Peyer's patch (tissue), 4 donors: Measurements from ENCODE around the gene LRRK1. TPM values are rescaled to one million over a fixed set of nuclear protein-coding genes. Genes with fewer than 3 reads are reported as not detected.

ENCODE experiments used
- DNase-seq, 3 donors: peaks; one replicate each; pipeline ENCODE4 v3.0.0-alpha.2; 2017 to 2019
- H3K27ac ChIP-seq, 4 donors: fragments of 200-600 bp; sonication (generic); one replicate each; pipeline ENCODE4 v1.5.1; 2016 to 2019
- H3K27me3 ChIP-seq, 2 donors: fragments of 200-600 bp; sonication (generic); one replicate each; pipeline ENCODE4 v1.5.1; 2019
- H3K36me3 ChIP-seq, 3 donors: fragments of 200-600 bp; sonication (generic); one replicate each; pipeline ENCODE4 v1.5.1; 2016 to 2019
- H3K4me1 ChIP-seq, 4 donors: fragments of 200-600 bp; sonication (generic); one replicate each; pipeline ENCODE4 v1.5.1; 2016 to 2019
- H3K4me3 ChIP-seq, 4 donors: fragments of 200-600 bp; sonication (generic); 1 replicate in 3 of 4; 2 replicates in 1 of 4; pipeline ENCODE4 v1.5.1; 2016 to 2019; ENCODE audit warnings: mild to moderate bottlenecking in 1 of 4
- H3K9me3 ChIP-seq, 4 donors: fragments of 200-600 bp; sonication (generic); one replicate each; pipeline ENCODE4 v1.5.1; 2016 to 2019; ENCODE audit warnings: mild to moderate bottlenecking in 1 of 4
- CTCF ChIP-seq, 6 experiments: fragments of 450-650 bp in 4 of 6; fragments of 200-600 bp in 2 of 6; sonication (generic) in 1 of 6; IDR thresholded peaks; one replicate each; pipeline ENCODE4 v1.5.1; 2017 to 2019; ENCODE audit warnings: antibody characterized with exemption in 6 of 6, mild to moderate bottlenecking in 3 of 6, moderate library complexity in 1 of 6
- POLR2A ChIP-seq, 2 donors: fragments of 450-650 bp; IDR thresholded peaks; one replicate each; pipeline ENCODE4 v1.5.1; 2017; ENCODE audit warnings: antibody characterized with exemption in 2 of 2, mild to moderate bottlenecking in 2 of 2, moderate library complexity in 2 of 2
- total RNA-seq, 4 donors: library from RNA; depleted of rRNA; stranded (reverse); fragments of >200 nt; gene quantifications; one replicate each; pipeline ENCODE4 v1.1.0, GENCODE V29; 2016

Gene LRRK1
- total RNA-seq, 4 donors from 2014 or later, result 49.2 to 66.0 (median 55.5) TPM

- no peak overlapping the region for H3K27ac ChIP-seq
- no peak for DNase-seq
- no peaks in the 10 kb centered on the region for H3K4me1 ChIP-seq
- H3K36me3 ChIP-seq, result no peaks in the 10 kb centered on the region
- H3K4me3 ChIP-seq, result no peak overlapping the region
- no peaks in the 10 kb centered on the region for H3K27me3 ChIP-seq
- no peaks in the 10 kb centered on the region for H3K9me3 ChIP-seq
- TF ChIP-seq CTCF (IDR thresholded peaks at IDR 0.05) (no peak), POLR2A (IDR thresholded peaks at IDR 0.05) (no peak)
Measured at GRCh38 chr15:101107625-101108460, 188.7 kb downstream of the LRRK1 start.

- TF ChIP-seq POLR2A (IDR thresholded peaks at IDR 0.05), result no peak
- no peak for TF ChIP-seq CTCF (IDR thresholded peaks at IDR 0.05)
- no peaks in the 10 kb centered on the region for H3K4me1 ChIP-seq
- no peaks in the 10 kb centered on the region for H3K36me3 ChIP-seq
- H3K27ac ChIP-seq, result no peak overlapping the region
- H3K27me3 ChIP-seq, result no peaks in the 10 kb centered on the region
- H3K4me3 ChIP-seq, result no peak overlapping the region
- DNase-seq, result no peak
- no peaks in the 10 kb centered on the region for H3K9me3 ChIP-seq
Measured at GRCh38 chr15:101108461-101108775, 189.3 kb downstream of the LRRK1 start.

DNA sequence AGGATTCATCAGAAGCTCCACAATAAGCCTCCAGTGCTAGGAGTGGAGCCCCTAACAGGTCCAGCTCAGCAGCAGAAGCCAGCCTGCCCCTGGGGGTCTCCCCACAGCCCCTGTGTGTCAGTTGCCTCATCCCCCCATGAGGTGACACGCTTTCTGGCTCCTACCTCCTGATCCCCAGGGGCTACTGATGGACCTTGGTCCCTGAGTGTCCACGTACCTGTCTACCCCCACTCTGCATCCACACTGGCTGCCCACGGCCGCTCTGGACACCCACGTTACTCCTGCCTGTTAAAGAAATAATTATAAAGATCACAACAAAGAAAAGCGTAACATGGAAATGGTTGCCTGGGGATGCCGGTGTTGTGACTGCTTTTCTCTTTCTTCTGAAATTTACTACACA lies 189.6 kb downstream of the LRRK1 start:
- H3K4me3 ChIP-seq, result no peak overlapping the region
- no peaks in the 10 kb centered on the region for H3K4me1 ChIP-seq
- H3K9me3 ChIP-seq, result no peaks in the 10 kb centered on the region
- no peaks in the 10 kb centered on the region for H3K36me3 ChIP-seq
- no peaks in the 10 kb centered on the region for H3K27me3 ChIP-seq
- TF ChIP-seq POLR2A (IDR thresholded peaks at IDR 0.05) (no peak), CTCF (IDR thresholded peaks at IDR 0.05) (no peak)
- H3K27ac ChIP-seq, result no peak overlapping the region
- no peak for DNase-seq

- no peaks in the 10 kb centered on the region for H3K36me3 ChIP-seq
- no peak for TF ChIP-seq POLR2A (IDR thresholded peaks at IDR 0.05)
- no peak for TF ChIP-seq CTCF (IDR thresholded peaks at IDR 0.05)
- no peaks in the 10 kb centered on the region for H3K27me3 ChIP-seq
- no peak overlapping the region for H3K4me3 ChIP-seq
- no peaks in the 10 kb centered on the region for H3K4me1 ChIP-seq
- H3K9me3 ChIP-seq, result no peaks in the 10 kb centered on the region
- no peak for DNase-seq
- no peak overlapping the region for H3K27ac ChIP-seq
Measured at GRCh38 chr15:101110681-101111569, 191.8 kb downstream of the LRRK1 start.

DNA sequence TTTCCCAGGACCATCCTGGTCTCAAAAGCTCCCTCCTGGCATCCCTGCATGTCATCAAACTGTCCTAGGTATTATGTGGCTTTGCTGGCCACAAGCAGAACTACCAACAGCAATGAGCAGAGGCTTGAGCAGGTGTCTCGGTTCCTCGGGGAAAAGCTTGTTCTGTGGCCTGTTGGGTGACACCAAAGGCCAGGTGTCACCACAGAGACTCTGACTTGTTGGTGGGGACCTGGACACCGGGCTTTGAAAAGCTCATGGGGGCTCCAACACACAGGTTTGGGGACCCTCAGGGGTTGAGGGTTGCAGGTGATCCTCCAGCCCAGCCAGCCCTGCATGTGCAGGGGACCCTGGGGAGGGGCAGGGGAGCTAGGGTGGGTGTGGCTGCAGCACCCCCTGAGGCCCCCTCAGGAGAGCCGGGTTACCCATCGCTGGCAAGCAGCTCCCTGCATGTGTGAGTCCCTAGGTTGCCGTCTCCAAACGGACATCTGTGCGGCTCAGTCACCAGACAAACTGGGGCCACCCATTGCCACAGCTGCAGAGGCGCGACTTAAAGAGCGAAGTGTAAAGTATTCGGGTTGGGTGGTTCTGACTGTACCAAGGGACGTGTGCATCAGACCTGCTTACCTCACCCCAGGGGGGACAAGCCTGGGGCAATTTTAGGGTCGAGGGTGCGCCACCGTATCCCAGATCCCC lies 192.6 kb downstream of the LRRK1 start:
- TF ChIP-seq CTCF (IDR thresholded peaks at IDR 0.05) (no peak), POLR2A (IDR thresholded peaks at IDR 0.05) (no peak)
- no peak for DNase-seq
- Histone ChIP-seq H3K4me1 (no peaks in the 10 kb centered on the region), H3K27ac (no peak overlapping the region), H3K36me3 (no peaks in the 10 kb centered on the region), H3K27me3 (no peaks in the 10 kb centered on the region), H3K4me3 (no peak overlapping the region), H3K9me3 (no peaks in the 10 kb centered on the region)
